ENCODE measurements around the gene ZFHX2. TPM values are rescaled to one million over a fixed set of nuclear protein-coding genes. Genes with fewer than 3 reads are reported as not detected.
A peak's percentile ranks its signal among the peaks of the same experiment; 100 is the strongest.

Gene ZFHX2
- total and polyA plus RNA-seq, 2 of the 13 experiments (the other 11 are each of a cell fraction or from before 2014, with no cell fraction given), result 0.17 to 0.44 TPM

GRCh38 chr14:23559010-23559925 lies 7.7 kb upstream of the ZFHX2 start (continued):
- no peak for TF ChIP-seq ZBTB46 (CRISPR knock-in tag; IDR thresholded peaks at IDR 0.05; ENCODE audit: borderline replicate concordance)
- TF ChIP-seq HNRNPL (IDR thresholded peaks at IDR 0.05; ENCODE audit: low read depth, low read length), result no peak
- 0 out of 2 replicates have a peak, but pooled peaks have one; percentile 19 for TF ChIP-seq NFE2L1 (CRISPR knock-in tag; IDR thresholded peaks at IDR 0.05; ENCODE audit: borderline replicate concordance)
- TF ChIP-seq KDM5B (CRISPR knock-in tag; IDR thresholded peaks at IDR 0.05; ENCODE audit: borderline replicate concordance), result peak; percentile 78; the same call in 1 of the 2 replicates
- peak; percentile 47; the same call in 1 of the 2 replicates for TF ChIP-seq ZNF205 (CRISPR knock-in tag; IDR thresholded peaks at IDR 0.05)
- TF ChIP-seq TAF1 (CRISPR knock-in tag; IDR thresholded peaks at IDR 0.05), result peak; percentile 24; the same call in 1 of the 2 replicates
- TF ChIP-seq, protein P1, sequence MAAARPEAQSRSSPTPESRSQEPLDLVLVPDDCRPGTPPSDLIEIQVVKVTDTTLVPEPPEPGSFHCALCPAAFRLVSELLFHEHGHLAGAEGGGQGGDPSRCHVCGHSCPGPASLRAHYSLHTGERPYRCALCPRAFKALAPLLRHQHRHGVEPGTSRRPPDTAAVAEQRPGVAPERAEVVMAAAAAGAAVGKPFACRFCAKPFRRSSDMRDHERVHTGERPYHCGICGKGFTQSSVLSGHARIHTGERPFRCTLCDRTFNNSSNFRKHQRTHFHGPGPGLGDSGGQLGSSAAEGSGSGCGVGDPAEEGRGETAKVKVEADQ (CRISPR knock-in tag; IDR thresholded peaks at IDR 0.05; ENCODE audit: borderline replicate concordance), result 0 out of 2 replicates have a peak, but pooled peaks have one; percentile 16
- TF ChIP-seq ZNF451 (CRISPR knock-in tag; IDR thresholded peaks at IDR 0.05), result no peak
- peak; percentile 55; the same call in 1 of the 2 replicates for TF ChIP-seq ZGPAT (CRISPR knock-in tag; IDR thresholded peaks at IDR 0.05)
- TF ChIP-seq HCFC1 (IDR thresholded peaks at IDR 0.05; ENCODE audit: low read depth, low read length), result peak; percentile 25; the same call in 1 of the 2 replicates
- TF ChIP-seq NCOA1 (CRISPR knock-in tag; IDR thresholded peaks at IDR 0.05), result 0 out of 2 replicates have a peak, but pooled peaks have one; percentile 45
- 0 out of 2 replicates have a peak, but pooled peaks have one; percentile 32 for TF ChIP-seq NFKBIZ (CRISPR knock-in tag; IDR thresholded peaks at IDR 0.05)
- TF ChIP-seq ZNF563 (CRISPR knock-in tag; IDR thresholded peaks at IDR 0.05), result no peak; the same call in 1 of the 2 replicates
- TF ChIP-seq ZNF33A (CRISPR knock-in tag; IDR thresholded peaks at IDR 0.05; ENCODE audit: borderline replicate concordance), result no peak
- no peak for TF ChIP-seq MBNL3 (CRISPR knock-in tag; conservative IDR thresholded peaks at IDR 0.05)
- no peak for TF ChIP-seq ZNF629 (CRISPR knock-in tag; conservative IDR thresholded peaks at IDR 0.05)
- no peak for TF ChIP-seq AHR (CRISPR knock-in tag; IDR thresholded peaks at IDR 0.05)
- TF ChIP-seq ZNF776 (CRISPR knock-in tag; IDR thresholded peaks at IDR 0.05), result 0 out of 2 replicates have a peak, but pooled peaks have one; percentile 65
- TF ChIP-seq RBFOX2 (IDR thresholded peaks at IDR 0.05; ENCODE audit: low read depth, low read length), result 0 out of 2 replicates have a peak, but pooled peaks have one; percentile 2
- TF ChIP-seq PHB2 (IDR thresholded peaks at IDR 0.05; ENCODE audit: partially characterized antibody), result no peak

All from HepG2 (cell line).